ENCODE measurements around the gene CDH4. TPM values are rescaled to one million over a fixed set of nuclear protein-coding genes. Genes with fewer than 3 reads are reported as not detected.

Gene CDH4
- total RNA-seq, 1 donor from 2014 or later: not detected

DNA sequence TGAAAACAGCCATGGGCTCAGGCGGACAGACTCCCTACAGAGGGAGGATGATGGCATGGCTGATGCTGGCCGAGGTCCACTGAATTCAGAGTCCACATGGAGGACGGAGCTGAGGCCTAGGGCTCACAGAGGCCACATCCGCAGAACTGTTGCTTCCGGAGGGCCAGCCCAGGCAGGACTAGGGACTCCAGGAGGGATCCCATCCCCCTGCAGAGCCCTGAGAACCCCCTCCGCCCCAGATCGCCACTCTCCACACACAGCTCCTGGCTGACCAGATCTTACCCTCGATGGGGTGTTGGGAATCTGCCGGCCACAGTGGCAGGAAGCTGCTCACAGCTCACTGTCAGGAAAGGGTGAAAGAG is 414.4 kb downstream of the CDH4 start:
- H3K4me1 Mint-ChIP-seq: no peaks in the 10 kb centered on the region
- ChIA-PET POLR2A (no interaction called here), CTCF (no interaction called here)
- TF ChIP-seq, protein P1, sequence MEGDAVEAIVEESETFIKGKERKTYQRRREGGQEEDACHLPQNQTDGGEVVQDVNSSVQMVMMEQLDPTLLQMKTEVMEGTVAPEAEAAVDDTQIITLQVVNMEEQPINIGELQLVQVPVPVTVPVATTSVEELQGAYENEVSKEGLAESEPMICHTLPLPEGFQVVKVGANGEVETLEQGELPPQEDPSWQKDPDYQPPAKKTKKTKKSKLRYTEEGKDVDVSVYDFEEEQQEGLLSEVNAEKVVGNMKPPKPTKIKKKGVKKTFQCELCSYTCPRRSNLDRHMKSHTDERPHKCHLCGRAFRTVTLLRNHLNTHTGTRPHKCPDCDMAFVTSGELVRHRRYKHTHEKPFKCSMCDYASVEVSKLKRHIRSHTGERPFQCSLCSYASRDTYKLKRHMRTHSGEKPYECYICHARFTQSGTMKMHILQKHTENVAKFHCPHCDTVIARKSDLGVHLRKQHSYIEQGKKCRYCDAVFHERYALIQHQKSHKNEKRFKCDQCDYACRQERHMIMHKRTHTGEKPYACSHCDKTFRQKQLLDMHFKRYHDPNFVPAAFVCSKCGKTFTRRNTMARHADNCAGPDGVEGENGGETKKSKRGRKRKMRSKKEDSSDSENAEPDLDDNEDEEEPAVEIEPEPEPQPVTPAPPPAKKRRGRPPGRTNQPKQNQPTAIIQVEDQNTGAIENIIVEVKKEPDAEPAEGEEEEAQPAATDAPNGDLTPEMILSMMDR (IDR thresholded peaks at IDR 0.05): no peak
- ATAC-seq (ENCODE audit: low read depth) (no peak), DNase-seq (no peak)
- no peak overlapping the region for H3K4me3 Mint-ChIP-seq
- H3K9me3 Mint-ChIP-seq: no peaks in the 10 kb centered on the region
- no peaks in the 10 kb centered on the region for H3K27me3 Mint-ChIP-seq
- no peak overlapping the region for H3K27ac Mint-ChIP-seq
- intact Hi-C loops (cut with micrococcal nuclease): no loop called here
- no peaks in the 10 kb centered on the region for H3K36me3 Mint-ChIP-seq (ENCODE audit: low read depth)

DNA sequence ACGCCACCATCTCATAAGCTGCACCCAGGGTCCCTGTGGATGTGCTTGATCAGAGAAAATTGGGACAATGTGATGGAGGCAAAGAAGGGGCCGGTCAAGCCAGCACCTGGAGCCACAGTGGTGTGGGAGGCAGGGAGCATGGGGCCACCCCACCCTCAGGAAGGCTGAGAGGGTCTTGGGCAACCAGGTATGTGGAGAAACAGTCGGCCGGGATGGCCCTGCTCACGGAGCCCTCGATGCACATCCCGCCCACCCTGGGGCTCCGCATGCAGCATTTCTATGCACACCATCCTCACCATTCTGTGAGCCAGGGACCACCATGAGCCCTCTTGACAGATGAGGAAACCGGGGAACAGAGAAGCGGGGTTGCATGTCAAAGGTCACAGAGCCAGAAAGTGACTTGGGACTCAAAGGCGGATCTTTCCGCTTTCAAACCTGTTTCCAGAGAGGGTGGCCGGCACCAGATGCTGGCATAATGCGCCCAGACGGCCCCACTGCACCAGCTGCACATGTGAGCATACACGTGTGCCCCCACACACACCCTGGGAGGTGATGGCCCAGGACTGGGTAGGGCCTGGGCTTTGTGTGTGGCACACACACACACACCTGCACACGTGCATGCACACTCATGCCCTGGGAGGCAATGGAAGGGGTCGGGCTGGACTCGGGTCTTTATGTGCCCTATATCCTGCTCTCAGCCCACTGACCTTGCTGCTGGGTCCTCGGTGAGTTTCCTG is 415.2 kb downstream of the CDH4 start:
- TF ChIP-seq, protein P1 (IDR thresholded peaks at IDR 0.05): no peak
- Mint-ChIP-seq H3K36me3 (ENCODE audit: low read depth) (no peaks in the 10 kb centered on the region), H3K4me1 (no peaks in the 10 kb centered on the region), H3K9me3 (no peaks in the 10 kb centered on the region), H3K27me3 (no peaks in the 10 kb centered on the region), H3K27ac (no peak overlapping the region), H3K4me3 (no peak overlapping the region)
- intact Hi-C loops (cut with micrococcal nuclease): no loop called here
- ATAC-seq (ENCODE audit: low read depth) (no peak), DNase-seq (no peak)
- CTCF ChIA-PET: no interaction called here
- POLR2A ChIA-PET: no interaction called here

DNA sequence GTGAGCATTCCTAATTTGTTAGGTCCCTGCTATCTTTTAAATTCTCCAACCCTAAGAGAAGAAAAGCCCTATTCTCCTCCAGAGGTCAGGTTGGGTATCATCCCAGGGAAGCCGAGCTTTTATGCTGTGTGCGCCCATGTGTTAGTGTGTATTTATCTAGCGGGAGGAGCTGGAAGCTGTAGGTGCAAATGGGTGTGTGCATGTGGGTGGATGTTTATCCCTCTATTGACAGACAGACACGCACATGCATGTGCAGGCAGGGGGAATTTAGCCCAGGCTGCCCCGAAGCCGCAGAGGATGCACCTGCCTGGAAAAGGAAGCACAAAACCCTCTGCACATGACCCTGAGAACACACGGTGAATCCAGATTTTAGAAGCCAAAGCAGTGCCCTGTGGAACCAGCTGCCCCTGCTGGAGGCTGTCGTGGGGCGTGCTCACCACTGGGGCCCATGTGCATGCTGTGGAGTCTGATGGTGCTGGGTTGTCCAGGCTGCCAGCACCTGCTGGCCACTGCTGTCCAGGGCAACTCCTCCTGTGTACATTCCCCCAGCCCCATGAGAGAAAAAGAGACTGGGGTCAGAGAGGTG is 416.1 kb downstream of the CDH4 start:
- POLR2A ChIA-PET: no interaction called here
- H3K27me3 Mint-ChIP-seq: no peaks in the 10 kb centered on the region

DNA sequence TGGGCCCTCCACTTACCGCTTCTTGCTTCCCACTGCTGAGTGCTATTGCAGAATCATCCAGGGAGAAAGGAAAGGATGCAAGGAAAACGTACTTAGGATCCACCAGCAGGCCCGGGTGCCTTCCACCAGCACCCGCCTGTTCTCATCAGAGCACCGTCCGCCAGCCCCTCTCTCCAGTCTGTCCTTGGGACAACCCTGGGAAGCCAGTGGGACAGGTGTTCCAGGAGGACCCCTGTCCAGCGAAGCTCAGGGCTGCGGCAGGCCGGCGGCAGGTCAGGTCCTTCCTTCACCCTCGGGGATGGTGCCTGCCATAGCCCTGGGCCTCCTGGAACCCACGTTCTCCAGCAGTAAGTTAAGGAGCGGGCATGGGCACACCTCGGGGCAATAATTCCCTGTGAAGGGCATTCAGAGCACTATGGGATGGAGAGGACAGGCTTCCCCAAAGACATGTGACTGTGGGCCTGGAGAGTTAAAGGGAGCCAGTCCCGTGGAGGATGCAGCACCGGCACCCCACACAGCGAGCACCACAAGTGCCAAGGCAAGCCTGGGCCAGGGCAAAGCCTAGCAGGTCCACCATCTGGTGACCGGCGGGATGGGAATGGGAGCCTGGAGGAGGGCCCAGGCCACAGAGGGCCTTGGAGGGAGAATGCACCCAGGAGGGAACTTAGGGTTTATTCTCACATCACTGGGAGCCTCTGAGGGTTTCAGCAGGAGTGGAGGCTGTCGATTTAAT is 416.9 kb downstream of the CDH4 start:
- no peaks in the 10 kb centered on the region for H3K27me3 Mint-ChIP-seq
- no peak overlapping the region for H3K4me3 Mint-ChIP-seq
- ChIA-PET CTCF (no interaction called here), POLR2A (no interaction called here)
- no peaks in the 10 kb centered on the region for H3K36me3 Mint-ChIP-seq (ENCODE audit: low read depth)
- intact Hi-C loops (cut with micrococcal nuclease): no loop called here
- ATAC-seq (ENCODE audit: low read depth): no peak
- H3K9me3 Mint-ChIP-seq: no peaks in the 10 kb centered on the region
- no peak for DNase-seq
- no peak overlapping the region for H3K27ac Mint-ChIP-seq
- TF ChIP-seq, protein P1 (IDR thresholded peaks at IDR 0.05): no peak
- H3K4me1 Mint-ChIP-seq: no peaks in the 10 kb centered on the region

More for the DNA sequence above, 416.1 kb downstream of the CDH4 start:
- intact Hi-C loops (cut with micrococcal nuclease): no loop called here
- ATAC-seq (ENCODE audit: low read depth) (no peak), DNase-seq (no peak)
- H3K4me3 Mint-ChIP-seq: no peak overlapping the region
- no peaks in the 10 kb centered on the region for H3K36me3 Mint-ChIP-seq (ENCODE audit: low read depth)
- CTCF ChIA-PET: no interaction called here
- TF ChIP-seq, protein P1 (IDR thresholded peaks at IDR 0.05): no peak
- H3K9me3 Mint-ChIP-seq: no peaks in the 10 kb centered on the region
- no peak overlapping the region for H3K27ac Mint-ChIP-seq
- H3K4me1 Mint-ChIP-seq: no peaks in the 10 kb centered on the region

DNA sequence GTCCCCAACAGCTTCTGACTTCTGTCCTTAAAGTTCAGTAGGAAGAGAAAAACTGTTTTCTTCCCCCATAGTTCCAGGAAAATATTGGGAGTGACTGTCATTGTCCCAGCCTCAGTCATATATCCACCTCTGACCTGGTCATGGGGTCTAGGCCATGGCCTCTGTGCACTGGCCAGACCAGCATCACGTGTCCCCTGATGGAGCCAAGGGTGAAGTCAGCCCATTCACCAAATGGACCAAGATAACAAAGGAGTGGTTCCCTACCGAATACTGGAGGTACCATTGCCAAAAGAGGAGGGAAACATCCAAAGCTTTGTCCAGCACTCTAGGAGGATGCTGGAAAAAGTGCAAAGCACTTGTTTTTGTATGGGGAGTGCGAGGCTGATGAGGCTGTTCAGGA is 418.2 kb downstream of the CDH4 start:
- no peaks in the 10 kb centered on the region for H3K27me3 Mint-ChIP-seq
- ChIA-PET CTCF (no interaction called here), POLR2A (no interaction called here)
- H3K27ac Mint-ChIP-seq: no peak overlapping the region
- intact Hi-C loops (cut with micrococcal nuclease): no loop called here
- TF ChIP-seq, protein P1 (IDR thresholded peaks at IDR 0.05): no peak
- no peaks in the 10 kb centered on the region for H3K4me1 Mint-ChIP-seq
- no peak for DNase-seq
- no peaks in the 10 kb centered on the region for H3K9me3 Mint-ChIP-seq
- H3K4me3 Mint-ChIP-seq: no peak overlapping the region
- no peaks in the 10 kb centered on the region for H3K36me3 Mint-ChIP-seq (ENCODE audit: low read depth)
- ATAC-seq (ENCODE audit: low read depth): no peak

Data from activated B cell treated with CpG ODN at 0.5 μM for 24 hours (primary cell).